Activated CD8-positive, alpha-beta memory T cell treated with anti-CD3 and anti-CD28 coated beads, Interleukin-2, amount 50 U/mL, for 24 hours (primary cell): Measurements from ENCODE around the gene RRP1.

Experiments used
- DNase-seq: peaks from one replicate; pipeline ENCODE4 v3.0.0-alpha.2; 2020; ENCODE audit errors: extremely low read depth

The RRP1 gene

DNA sequence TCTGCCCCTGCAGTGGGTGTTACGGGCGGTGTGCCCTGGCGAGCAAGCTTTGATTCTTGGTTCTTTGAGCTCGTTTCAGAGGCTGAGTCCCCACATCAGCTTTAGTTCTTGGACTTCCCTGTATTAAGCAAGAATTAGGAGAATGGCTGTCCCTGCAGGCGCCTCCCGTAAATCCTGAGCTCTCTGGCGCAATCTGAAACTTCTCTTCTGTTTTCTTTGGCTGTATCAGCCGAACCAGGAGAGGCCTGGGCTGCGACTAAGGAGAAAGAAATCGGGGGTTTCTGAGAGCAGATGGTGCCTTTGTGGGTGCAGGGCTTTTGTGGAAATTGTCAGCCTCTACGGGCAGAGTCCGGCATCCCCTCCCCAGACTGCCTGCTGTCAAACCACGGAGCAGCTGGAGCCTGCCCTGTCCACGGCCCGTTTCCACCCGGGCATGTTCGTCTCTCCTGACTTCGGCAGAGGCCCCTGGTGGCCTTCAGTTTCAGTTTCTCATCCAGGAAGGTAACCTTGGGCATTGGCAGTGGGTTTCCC is 31.2 kb upstream of the RRP1 start:
- DNase-seq: no peak

DNA sequence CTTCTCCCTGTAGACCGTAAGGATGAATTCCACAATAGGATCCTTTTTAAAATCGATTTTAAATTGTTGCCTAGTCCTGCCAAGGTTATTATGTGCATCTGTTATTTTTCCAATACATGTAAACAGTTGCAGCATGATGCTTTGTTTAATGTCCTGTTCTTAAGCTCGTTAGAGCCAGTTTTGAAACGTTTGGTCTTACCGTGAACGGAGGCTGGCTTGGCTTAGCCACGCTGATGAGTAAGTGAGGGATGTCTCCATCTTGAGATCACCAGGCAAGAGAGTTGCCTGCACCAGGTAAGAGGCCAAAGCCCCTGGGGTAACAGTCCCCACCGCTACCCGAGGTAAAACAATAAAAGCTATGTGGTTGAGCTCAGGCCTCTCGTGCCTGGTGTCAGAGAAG is 30.6 kb upstream of the RRP1 start:
- no peak for DNase-seq

DNA sequence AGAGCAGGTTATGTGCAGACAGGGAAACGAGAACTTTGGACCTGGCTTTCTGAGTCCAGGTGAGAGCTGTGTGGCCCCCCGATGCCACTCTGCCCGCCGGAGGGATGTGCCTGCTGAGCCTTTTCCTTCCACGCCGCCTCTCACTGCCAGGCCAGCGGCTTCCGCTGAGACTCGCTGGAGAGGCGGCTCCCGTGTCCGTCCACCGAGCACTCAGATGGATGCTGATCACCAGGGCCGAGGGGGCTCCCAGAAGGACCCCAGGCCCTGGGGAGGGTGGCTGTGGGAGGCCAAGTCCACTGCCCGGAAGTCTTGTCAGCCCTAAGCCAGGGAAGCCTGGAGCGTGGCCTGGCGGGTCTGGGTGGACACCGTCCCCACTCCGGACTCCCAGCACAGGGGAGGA is 29.7 kb upstream of the RRP1 start:
- no peak for DNase-seq

DNA sequence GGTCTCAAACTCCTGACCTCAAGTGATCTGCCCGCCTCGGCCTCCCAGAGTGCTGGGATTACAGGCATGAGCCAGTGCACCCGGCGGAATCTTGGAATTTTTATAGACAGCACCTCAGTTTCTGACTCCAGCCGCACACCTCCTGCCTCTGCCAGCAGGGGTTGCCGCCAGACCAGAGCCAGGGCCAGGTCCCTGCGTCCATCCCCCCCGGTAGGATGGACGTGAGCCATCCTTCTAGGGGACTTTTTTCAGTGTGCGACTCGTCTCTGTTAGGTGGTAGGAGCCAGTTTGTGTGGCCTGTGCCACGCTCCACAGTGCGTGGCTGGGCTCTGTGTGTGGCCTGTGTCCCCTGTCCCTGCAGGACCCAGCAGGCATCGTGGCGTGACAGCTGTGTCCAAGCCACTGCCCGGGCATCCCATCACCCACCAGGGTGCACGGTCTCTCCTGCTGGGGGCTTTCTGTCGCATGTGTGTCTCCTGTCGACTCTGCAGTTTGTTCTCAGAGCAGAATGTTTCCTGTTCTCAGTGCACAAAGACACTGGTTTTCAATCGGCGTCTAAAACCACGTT is 28.9 kb upstream of the RRP1 start:
- no peak for DNase-seq

DNA sequence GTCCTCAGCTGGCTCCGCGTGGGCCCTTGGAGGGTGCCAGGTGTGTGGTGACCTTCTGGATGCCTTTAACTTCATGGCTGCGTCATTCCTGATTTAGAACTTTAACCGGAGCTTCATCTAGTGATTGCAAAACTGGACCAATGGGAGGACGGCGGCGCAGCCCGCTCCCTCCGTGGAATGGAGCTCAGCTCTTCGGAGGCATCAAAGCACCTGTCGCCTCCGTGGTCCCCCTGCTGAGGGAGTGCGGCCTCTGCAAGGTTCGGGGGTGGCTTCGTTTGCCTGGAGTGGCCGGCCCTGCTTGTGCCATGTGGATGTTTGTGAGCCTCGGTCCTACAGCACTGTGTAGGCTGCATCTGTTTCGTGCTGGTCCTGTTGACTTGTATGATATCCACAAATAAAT is 27.5 kb upstream of the RRP1 start:
- DNase-seq: no peak

DNA sequence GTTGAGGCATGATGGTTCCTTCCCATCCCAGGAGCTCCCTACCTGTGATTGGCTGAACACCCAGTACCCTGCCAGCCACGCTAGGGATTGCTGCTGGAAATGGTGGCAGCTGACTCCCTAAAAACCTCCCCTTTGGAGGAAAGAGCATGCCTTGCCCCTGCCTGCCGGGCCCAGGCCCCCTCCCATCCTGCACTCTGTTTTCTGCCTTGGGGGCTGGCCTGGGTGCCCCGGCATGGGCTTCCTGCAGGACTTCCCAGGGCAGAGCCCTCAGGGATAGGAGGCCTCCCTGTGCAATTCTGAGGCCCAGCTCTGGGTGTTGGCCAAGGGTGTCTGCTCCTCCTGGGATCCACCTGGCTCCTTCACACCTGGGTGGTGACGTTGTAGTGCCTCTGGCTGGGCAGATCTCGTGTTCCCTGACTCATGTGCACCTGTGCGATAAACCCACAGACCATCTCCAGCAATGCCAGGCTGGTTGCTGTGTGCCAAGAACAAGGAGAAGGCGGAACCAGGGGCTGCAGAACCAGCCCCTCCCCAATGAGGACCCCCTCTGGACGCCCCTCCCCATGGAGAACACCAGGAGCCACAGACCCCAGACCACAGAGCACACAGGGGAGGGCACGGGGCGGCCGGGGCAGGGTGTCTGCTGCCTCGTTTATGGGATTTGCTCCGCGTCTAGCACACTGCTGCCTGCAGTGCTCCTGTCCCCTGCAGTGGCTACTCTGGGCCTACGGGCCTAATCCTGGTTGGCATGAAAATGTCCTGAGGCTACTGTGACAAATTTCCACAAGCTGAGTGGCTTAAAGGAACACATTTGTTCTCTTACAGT is 26.9 kb upstream of the RRP1 start:
- DNase-seq: no peak

GRCh38 chr21:43763901-43764523 is 25.4 kb upstream of the RRP1 start:
- no peak for DNase-seq

DNA sequence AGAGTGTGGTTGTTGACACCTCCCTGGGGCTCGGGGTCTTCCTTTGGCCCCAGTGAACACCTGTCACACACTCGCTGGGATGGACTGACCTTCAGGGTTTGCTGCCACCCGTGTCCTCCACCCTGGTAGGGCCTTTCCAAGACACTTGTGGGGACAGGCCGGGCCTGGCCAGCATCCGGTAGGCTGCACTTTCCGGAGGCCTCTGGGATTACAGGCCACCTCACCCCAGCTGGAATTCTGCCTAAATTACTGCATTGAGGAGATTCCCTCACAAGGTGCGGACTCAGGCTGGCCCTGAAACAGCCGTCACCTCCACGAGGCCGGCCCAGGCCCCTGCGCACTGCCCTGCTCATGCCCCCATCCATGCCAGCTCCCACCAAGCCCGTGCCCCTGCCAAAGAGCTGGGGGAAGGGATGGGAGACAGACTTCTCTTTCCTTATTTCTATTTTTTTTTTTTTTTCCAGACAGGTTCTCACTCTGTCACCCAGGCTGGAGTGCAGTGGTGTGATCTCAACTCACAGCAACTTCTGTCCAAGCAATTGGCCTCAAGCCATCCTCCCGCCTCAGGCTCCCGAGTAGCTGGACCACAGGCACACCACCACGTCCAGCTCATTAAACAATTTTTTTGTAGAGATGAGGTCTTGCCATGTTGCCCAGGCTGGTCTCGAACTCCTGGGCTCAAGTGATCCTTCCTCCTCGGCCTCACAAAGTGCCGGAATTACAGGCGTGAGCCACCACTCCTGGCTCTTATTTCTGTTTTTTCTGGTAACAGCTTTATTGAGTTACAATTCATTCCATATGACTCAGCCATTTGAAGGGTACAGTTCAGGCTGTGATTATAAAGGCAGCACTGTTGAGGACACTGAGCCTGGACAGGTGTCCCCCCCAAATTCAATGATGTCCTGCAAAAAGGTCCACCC is 24.5 kb upstream of the RRP1 start:
- no peak for DNase-seq

- no peak for DNase-seq
These were observed 22.5 kb upstream of the RRP1 start for GRCh38 chr21:43766734-43767497.

GRCh38 chr21:43767498-43767983 is 21.8 kb upstream of the RRP1 start:
- no peak for DNase-seq

GRCh38 chr21:43767984-43768867 is 21.2 kb upstream of the RRP1 start:
- no peak for DNase-seq

DNA sequence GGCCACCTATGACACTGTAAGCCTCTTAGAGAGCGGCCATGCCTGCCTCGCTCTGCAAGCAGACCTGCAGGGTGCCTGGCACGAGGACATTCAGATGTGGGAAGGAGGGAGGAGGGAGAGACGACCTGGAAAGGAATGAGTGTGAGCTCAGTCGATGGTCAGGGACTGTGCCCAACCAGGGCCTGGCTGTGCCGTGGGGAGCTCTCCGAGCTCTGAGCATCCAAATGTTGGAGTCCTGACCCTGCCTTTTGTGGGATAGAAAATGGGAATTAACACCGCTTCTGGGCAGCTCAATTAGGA is 20.6 kb upstream of the RRP1 start:
- no peak for DNase-seq

GRCh38 chr21:43769325-43769958 is 19.9 kb upstream of the RRP1 start:
- no peak for DNase-seq

GRCh38 chr21:43770066-43770655 is 19.2 kb upstream of the RRP1 start:
- DNase-seq: no peak

- DNase-seq: no peak
These were observed 18.1 kb upstream of the RRP1 start for GRCh38 chr21:43771199-43771675.

- no peak for DNase-seq
These were observed 17.5 kb upstream of the RRP1 start for GRCh38 chr21:43771698-43772424.

DNA sequence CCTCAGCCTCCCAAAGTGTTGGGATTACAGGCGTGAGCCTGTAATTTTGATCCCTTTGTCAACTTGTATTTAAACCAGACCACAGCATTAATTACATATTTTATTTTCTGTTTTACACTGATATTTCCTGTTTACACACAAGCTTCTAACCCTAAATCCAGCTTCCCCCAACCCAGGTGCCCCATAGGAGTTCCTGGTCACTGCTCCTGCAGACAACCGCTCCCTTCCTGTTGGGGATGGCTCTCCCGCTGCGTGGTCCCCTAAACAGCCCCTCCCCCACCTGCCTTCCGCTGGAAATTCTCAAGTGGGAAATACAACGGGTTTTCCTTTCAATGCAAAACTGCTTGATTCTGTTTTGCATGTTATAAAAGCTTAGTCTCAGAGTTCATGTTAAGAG is 17.0 kb upstream of the RRP1 start:
- no peak for DNase-seq

- no peak for DNase-seq
These were observed 15.2 kb upstream of the RRP1 start for GRCh38 chr21:43774163-43774562.
